Cardiac fibroblast (primary cell): ENCODE results near the gene MAJIN.

Source experiments
- DNase-seq, 2 donors: peaks; one replicate each; pipeline versions ENCODE4 v3.0.0 to v3.0.0-alpha.2; 2010; ENCODE audit warnings: low read depth in 2 of 2
- H3K4me3 ChIP-seq, 2 donors: replicated peaks in 1 of 2; 1 replicate in 1 of 2; 2 replicates in 1 of 2; pipeline ENCODE4 v1.5.1; 2011; ENCODE audit warnings: low read depth in 2 of 2, low read length in 2 of 2, mild to moderate bottlenecking in 2 of 2, moderate library complexity in 1 of 2
- CTCF ChIP-seq: IDR thresholded peaks from one replicate; pipeline ENCODE4 v1.5.1; 2011; ENCODE audit warnings: low read depth, mild to moderate bottlenecking, low read length, inconsistent platforms

Gene MAJIN

GRCh38 chr11:64971421-64972233, at the start of gene MAJIN:
Gene MAJIN, minus strand, starts transcription at chr11:64972108. Its CDS starts 12,703 bp downstream, at chr11:64959405.
- DNase-seq: peak; percentile 83 to 85
- peak within 1 kb of the TSS; percentile 37 to 45 for H3K4me3 ChIP-seq
- TF ChIP-seq CTCF: no peak

GRCh38 chr11:65021509-65021908, 49.6 kb upstream of the MAJIN start:
- no peak for TF ChIP-seq CTCF
- no peak overlapping the region for H3K4me3 ChIP-seq
- no peak for DNase-seq

- no peak for TF ChIP-seq CTCF
- no peak overlapping the region for H3K4me3 ChIP-seq
- DNase-seq: no peak
Measured at GRCh38 chr11:65021003-65021402, 49.1 kb upstream of the MAJIN start.

- no peak for TF ChIP-seq CTCF
- no peak overlapping the region for H3K4me3 ChIP-seq
- DNase-seq: no peak
Measured at GRCh38 chr11:65019824-65020223, 47.9 kb upstream of the MAJIN start.

GRCh38 chr11:65017937-65018336, 46.0 kb upstream of the MAJIN start:
- H3K4me3 ChIP-seq: no peak overlapping the region

GRCh38 chr11:65016705-65017104, 44.8 kb upstream of the MAJIN start:
- no peak for TF ChIP-seq CTCF
- DNase-seq: no peak
- H3K4me3 ChIP-seq: no peak overlapping the region

More at GRCh38 chr11:65017937-65018336, 46.0 kb upstream of the MAJIN start:
- TF ChIP-seq CTCF: no peak
- DNase-seq: no peak
